ENCODE results near the gene SYTL3.
"Not testable (repeated sequence)": the region's sequence is repeated elsewhere in the genome, so short reads cannot be mapped to it uniquely, and the experiment has no call there.

SYTL3 gene
- total RNA-seq = 4.8 to 29.5 (median 17.6) reads per million in 18 experiments

- DNase-seq = peak; percentile 75 to 82
These were observed at the start of gene SYTL3 for GRCh38 chr6:158649289-158650143. Gene SYTL3, plus strand, starts transcription at chr6:158650054. Its CDS starts 13,215 bp downstream, at chr6:158663269.

- no peak for DNase-seq
These were observed 46.4 kb upstream of the SYTL3 start for GRCh38 chr6:158603261-158604047.

- no peak for DNase-seq
These were observed 45.8 kb upstream of the SYTL3 start for GRCh38 chr6:158604048-158604406.

GRCh38 chr6:158605266-158605878 lies 44.5 kb upstream of the SYTL3 start:
- DNase-seq = peak; percentile 66 to 71

- DNase-seq = not testable (repeated sequence)
These were observed 43.8 kb upstream of the SYTL3 start for GRCh38 chr6:158606011-158606410.

GRCh38 chr6:158606935-158607334 lies 42.9 kb upstream of the SYTL3 start:
- no peak for DNase-seq

- no peak for DNase-seq
These were observed 42.3 kb upstream of the SYTL3 start for GRCh38 chr6:158607411-158608170.

GRCh38 chr6:158608221-158608620 lies 41.6 kb upstream of the SYTL3 start:
- no peak for DNase-seq

GRCh38 chr6:158609455-158610155 lies 40.2 kb upstream of the SYTL3 start:
- DNase-seq = no peak

GRCh38 chr6:158610319-158610968 lies 39.4 kb upstream of the SYTL3 start:
- no peak for DNase-seq

- DNase-seq = no peak
These were observed 38.8 kb upstream of the SYTL3 start for GRCh38 chr6:158611039-158611438.

- DNase-seq = no peak
These were observed 38.1 kb upstream of the SYTL3 start for GRCh38 chr6:158611541-158612370.

GRCh38 chr6:158614606-158615005 lies 35.2 kb upstream of the SYTL3 start:
- DNase-seq = not testable (repeated sequence)

GRCh38 chr6:158618289-158618688 lies 31.6 kb upstream of the SYTL3 start:
- not testable (repeated sequence) for DNase-seq

GRCh38 chr6:158619922-158620801 lies 29.7 kb upstream of the SYTL3 start:
- DNase-seq = no peak

- no peak for DNase-seq
These were observed 28.7 kb upstream of the SYTL3 start for GRCh38 chr6:158620963-158621693.

GRCh38 chr6:158621694-158622544 lies 27.9 kb upstream of the SYTL3 start:
- DNase-seq = no peak
